RWPE1 (cell line): Measurements from ENCODE around the gene LRRTM4.
A peak's percentile ranks its signal among the peaks of the same experiment; 100 is the strongest.

ENCODE experiments used
- CTCF ChIA-PET: fragments of 350-600 bp; sonication (Branson Sonifier 250); formaldehyde crosslinking; extraction: SDS; loops from one replicate; lab custom pipeline; 2021; lab: Yijun Ruan, JAX
- POLR2A ChIA-PET: fragments of 400-600 bp; formaldehyde crosslinking; extraction: SDS; loops from one replicate; lab custom pipeline; 2020; ENCODE audit warnings: antibody characterized with exemption; ENCODE audit not compliant: low non-redundant PET; lab: Yijun Ruan, JAX
- DNase-seq: peaks from one replicate; pipeline ENCODE4 v3.0.0; 2012; ENCODE audit warnings: low spot score
- H3K27ac ChIP-seq: fragments of 450-650 bp; 2 replicates; pipeline ENCODE4 v1.5.1; 2017
- TF ChIP-seq, protein P1 (sequence below): fragments of 450-650 bp; conservative IDR thresholded peaks from 2 replicates; pipeline ENCODE4 v1.5.1; 2017; ENCODE audit warnings: low read depth, mild to moderate bottlenecking

LRRTM4 gene

DNA sequence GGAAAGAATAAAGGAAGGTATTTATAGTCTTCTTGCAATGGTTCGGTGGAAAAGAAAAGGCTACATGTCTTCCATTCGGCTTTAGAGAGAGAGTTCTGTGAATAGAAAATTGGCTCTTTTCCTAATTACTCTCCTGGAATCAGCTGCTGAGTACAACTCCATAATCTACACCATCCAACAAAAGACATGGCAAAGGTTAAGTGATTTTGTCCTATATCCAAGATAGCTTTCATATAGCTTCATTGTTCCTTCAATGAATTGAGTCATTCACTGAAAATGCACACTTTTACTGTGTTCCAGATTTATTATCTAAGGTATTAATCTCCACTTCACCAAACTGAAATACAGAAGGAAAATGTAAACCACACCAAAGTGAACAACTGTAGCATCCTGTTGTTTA is 514.5 kb downstream of the LRRTM4 start:
- ChIA-PET POLR2A (no interaction called here), CTCF (no interaction called here)
- DNase-seq, result no peak
- TF ChIP-seq, protein P1, sequence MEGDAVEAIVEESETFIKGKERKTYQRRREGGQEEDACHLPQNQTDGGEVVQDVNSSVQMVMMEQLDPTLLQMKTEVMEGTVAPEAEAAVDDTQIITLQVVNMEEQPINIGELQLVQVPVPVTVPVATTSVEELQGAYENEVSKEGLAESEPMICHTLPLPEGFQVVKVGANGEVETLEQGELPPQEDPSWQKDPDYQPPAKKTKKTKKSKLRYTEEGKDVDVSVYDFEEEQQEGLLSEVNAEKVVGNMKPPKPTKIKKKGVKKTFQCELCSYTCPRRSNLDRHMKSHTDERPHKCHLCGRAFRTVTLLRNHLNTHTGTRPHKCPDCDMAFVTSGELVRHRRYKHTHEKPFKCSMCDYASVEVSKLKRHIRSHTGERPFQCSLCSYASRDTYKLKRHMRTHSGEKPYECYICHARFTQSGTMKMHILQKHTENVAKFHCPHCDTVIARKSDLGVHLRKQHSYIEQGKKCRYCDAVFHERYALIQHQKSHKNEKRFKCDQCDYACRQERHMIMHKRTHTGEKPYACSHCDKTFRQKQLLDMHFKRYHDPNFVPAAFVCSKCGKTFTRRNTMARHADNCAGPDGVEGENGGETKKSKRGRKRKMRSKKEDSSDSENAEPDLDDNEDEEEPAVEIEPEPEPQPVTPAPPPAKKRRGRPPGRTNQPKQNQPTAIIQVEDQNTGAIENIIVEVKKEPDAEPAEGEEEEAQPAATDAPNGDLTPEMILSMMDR, result no peak
- no peak overlapping the region for H3K27ac ChIP-seq

DNA sequence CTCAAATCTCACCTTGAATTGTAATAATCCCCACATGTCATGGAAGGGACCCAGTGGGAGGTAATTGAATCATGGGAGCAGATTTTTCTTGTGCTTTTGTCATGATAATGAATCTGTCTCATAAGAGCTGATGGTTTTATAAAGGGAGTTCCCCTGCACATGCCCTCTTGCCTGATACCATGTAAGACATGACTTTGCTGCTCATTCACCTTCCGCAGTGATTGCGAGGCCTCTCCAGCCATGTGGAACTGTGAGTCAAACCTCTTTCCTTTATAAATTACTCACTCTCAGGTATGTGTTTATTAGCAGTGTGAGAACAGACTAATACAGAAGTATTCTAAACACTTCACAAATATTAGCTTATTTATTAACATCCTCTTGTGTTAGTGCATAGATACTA is 516.7 kb downstream of the LRRTM4 start:
- ChIA-PET CTCF (no interaction called here), POLR2A (no interaction called here)
- TF ChIP-seq, protein P1, result no peak
- no peak overlapping the region for H3K27ac ChIP-seq
- peak; percentile 30 for DNase-seq

DNA sequence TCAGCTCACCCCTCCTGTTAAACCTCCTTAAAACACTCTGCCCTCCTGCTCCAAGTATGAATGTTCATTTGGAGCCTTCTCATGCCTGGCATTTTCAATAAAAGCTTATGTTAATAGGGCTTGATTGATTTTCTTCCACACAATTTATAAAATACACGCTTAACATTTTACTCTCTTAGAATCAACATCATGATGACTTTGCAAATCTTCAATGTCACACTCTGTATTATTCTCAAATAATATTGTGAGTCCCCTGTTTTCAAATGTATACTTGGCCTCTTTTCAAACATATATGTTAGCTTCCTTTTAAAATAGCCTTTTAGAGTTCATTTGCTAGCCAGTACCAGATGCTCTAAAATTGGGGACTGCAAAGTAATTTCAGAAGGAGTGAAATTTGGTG is 520.3 kb downstream of the LRRTM4 start:
- POLR2A ChIA-PET, result no interaction called here
- TF ChIP-seq, protein P1, result no peak
- CTCF ChIA-PET, result no interaction called here
- no peak overlapping the region for H3K27ac ChIP-seq
- no peak for DNase-seq

DNA sequence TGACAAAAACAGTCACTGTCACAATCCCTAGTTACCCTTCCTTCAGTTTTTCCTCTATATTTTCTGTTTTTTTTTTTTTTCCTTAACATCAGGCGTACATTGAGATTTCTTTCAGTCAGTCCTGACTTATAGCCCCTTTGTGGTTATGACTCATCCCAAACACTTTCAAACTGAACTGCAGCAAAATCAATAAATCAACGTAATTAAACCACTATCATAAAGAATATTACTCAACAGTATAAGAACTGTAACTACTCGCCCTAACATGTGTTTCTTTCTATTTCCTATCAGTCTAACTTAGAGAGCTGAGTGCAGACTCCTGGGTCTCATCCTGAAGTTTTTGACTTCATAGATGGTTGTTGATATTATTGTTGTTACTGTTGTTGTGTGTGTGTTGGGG is 523.5 kb downstream of the LRRTM4 start:
- CTCF ChIA-PET, result interaction anchor here (0.5 kb wide), 1 partner anchor 24 kb away, joined by 3 read pairs; no protein-coding TSS in a partner anchor
- DNase-seq, result peak; percentile 44
- H3K27ac ChIP-seq, result no peak overlapping the region
- POLR2A ChIA-PET, result no interaction called here
- TF ChIP-seq, protein P1, result no peak

DNA sequence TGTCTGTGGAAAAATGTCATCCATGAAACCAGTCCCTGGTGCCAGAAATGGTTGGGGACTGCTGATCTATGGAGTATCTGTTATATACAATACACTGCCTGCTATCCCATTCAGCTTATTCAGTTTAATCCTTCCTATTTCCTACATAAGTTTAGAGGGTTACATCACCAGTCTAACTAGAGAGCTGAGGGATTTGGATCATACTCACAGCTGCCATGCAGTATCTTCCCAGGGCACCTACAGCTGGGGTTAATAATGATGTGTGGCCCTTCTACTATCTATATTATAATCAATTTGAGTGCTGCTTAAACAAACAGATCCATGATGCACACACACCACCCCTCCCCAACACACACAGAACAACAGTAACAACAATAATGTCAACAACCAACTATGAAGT is 524.0 kb downstream of the LRRTM4 start:
- POLR2A ChIA-PET, result no interaction called here
- TF ChIP-seq, protein P1, result no peak
- CTCF ChIA-PET, result interaction anchor here (0.5 kb wide), 1 partner anchor 23 kb away, joined by 3 read pairs; no protein-coding TSS in a partner anchor
- DNase-seq, result no peak
- H3K27ac ChIP-seq, result no peak overlapping the region

DNA sequence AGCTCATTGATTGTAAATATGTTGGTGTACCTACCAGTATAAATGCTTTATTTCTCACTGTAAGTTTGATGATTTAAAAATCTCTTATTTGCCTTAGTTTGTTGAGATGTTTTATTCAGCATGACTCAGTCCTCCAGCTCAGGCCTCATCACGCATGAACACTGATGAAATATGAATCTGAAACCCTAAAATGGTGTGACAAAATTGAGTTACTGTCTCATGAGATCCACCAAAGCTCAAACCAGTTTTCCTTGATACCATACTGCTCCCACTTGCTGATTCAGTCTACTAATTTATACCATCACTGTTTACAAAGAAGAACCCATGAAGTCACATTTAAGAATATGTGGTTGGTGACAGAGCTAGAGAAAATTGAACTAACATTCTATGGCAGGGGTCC is 524.9 kb downstream of the LRRTM4 start:
- no peak for DNase-seq
- ChIA-PET POLR2A (no interaction called here), CTCF (no interaction called here)
- H3K27ac ChIP-seq, result no peak overlapping the region
- TF ChIP-seq, protein P1, result no peak
